HCT116 (cell line): ENCODE data around the gene INSIG2. TPM values are rescaled to one million over a fixed set of nuclear protein-coding genes. Genes with fewer than 3 reads are reported as not detected.

ENCODE experiments used
- ATAC-seq: fragments of 200-7000 bp; cut with Tn5 transposase; 2 replicates; pipeline ENCODE4 v1.9.1; 2020; ENCODE audit warnings: mild to moderate bottlenecking, moderate library complexity
- BruUV-seq: library from RNA; stranded (reverse); fragments of 400-500 nt; replicated peaks from 2 replicates; lab custom pipeline; 2021; lab: Mats Ljungman, UMichigan
- CTCF ChIA-PET: fragments of 300-600 bp; sonication (Branson Sonifier 250); formaldehyde crosslinking; loops from one replicate; lab custom pipeline; 2021; ENCODE audit warnings: antibody characterized with exemption; lab: Charles Lee
- POLR2A ChIA-PET: fragments of 300-600, 350-600 bp; sonication (Branson Sonifier 250); formaldehyde crosslinking; loops from one replicate; lab custom pipeline; 2021; ENCODE audit warnings: antibody characterized with exemption; lab: Charles Lee
- RAD21 ChIA-PET, 2 experiments: fragments of 300-600 bp; sonication (Branson Sonifier 250); formaldehyde crosslinking; loops; one replicate each; lab custom pipeline; 2023; ENCODE audit warnings: low total read pairs in 2 of 2; ENCODE audit not compliant: uncharacterized antibody in 2 of 2, unreplicated experiment in 2 of 2, low non-redundant PET in 1 of 2; lab: Charles Lee
- DNase-seq: peaks from one replicate; pipeline ENCODE4 v3.0.0-alpha.2; 2010; ENCODE audit warnings: low read depth, low spot score
- H2AFZ ChIP-seq: fragments of 200-600 bp; shearing (Covaris generic), sonication (generic); 2 replicates; pipeline ENCODE4 v1.6.1; 2017; ENCODE audit warnings: low read depth, mixed run types, mixed read lengths, antibody characterized with exemption, low read length; ENCODE audit not compliant: poor library complexity, severe bottlenecking
- H3K27ac ChIP-seq: 2 replicates; pipeline ENCODE4 v1.5.1; 2012; ENCODE audit warnings: low read depth, low read length
- H3K27me3 ChIP-seq: fragments of 200-600 bp; sonication (generic); 2 replicates; pipeline ENCODE4 v1.6.1; 2016; ENCODE audit warnings: mixed run types, low read length, mixed read lengths; ENCODE audit not compliant: insufficient read depth
- H3K36me3 ChIP-seq, 2 experiments: fragments of 200-500 bp in 1 of 2; fragments of 200-600 bp in 1 of 2; sonication (Bioruptor generic) in 1 of 2; sonication (generic) in 1 of 2; 2 replicates each; pipeline versions ENCODE4 v1.5.1 to v1.6.1; 2014 to 2016; ENCODE audit warnings: low read length in 2 of 2, inconsistent platforms in 1 of 2, mixed read lengths in 1 of 2, mixed run types in 1 of 2; ENCODE audit not compliant: insufficient read depth in 2 of 2, control insufficient read depth in 1 of 2
- H3K4me1 ChIP-seq, 2 experiments: fragments of 200-600 bp in 1 of 2; sonication (generic) in 1 of 2; 2 replicates each; pipeline versions ENCODE4 v1.5.1 to v1.6.1; 2012 to 2017; ENCODE audit warnings: low read length in 2 of 2, inconsistent platforms in 1 of 2, mild to moderate bottlenecking in 1 of 2, mixed read lengths in 1 of 2, mixed run types in 1 of 2, moderate library complexity in 1 of 2; ENCODE audit not compliant: insufficient read depth in 2 of 2, control insufficient read depth in 1 of 2
- H3K4me2 ChIP-seq: fragments of 200-600 bp; sonication (generic); 2 replicates; pipeline ENCODE4 v1.6.1; 2017; ENCODE audit warnings: mixed run types, low read length, mixed read lengths
- H3K4me3 ChIP-seq, 2 experiments: fragments of 200-600 bp in 1 of 2; sonication (generic) in 1 of 2; replicated peaks in 1 of 2; 2 replicates each; pipeline ENCODE4 v1.5.1; 2011 to 2016; ENCODE audit warnings: low read length in 2 of 2, control low read depth in 1 of 2, low read depth in 1 of 2, mild to moderate bottlenecking in 1 of 2, mixed read lengths in 1 of 2, mixed run types in 1 of 2
- H3K79me2 ChIP-seq: fragments of 200-600 bp; sonication (generic); 2 replicates; pipeline ENCODE4 v1.6.1; 2017; ENCODE audit warnings: mild to moderate bottlenecking, mixed run types, low read length, moderate library complexity, mixed read lengths; ENCODE audit not compliant: insufficient read depth
- H3K9ac ChIP-seq: fragments of 200-600 bp; sonication (generic); 2 replicates; pipeline ENCODE4 v1.6.1; 2016; ENCODE audit warnings: low read length, mixed read lengths
- H3K9me2 ChIP-seq: fragments of 200-600 bp; sonication (generic), shearing (Covaris generic); 2 replicates; pipeline ENCODE4 v1.6.1; 2017; ENCODE audit warnings: mixed run types, mild to moderate bottlenecking, moderate library complexity; ENCODE audit not compliant: insufficient read depth
- H3K9me3 ChIP-seq, 2 experiments: fragments of 200-500 bp in 1 of 2; fragments of 200-600 bp in 1 of 2; sonication (Bioruptor generic) in 1 of 2; sonication (generic) in 1 of 2; 2 replicates each; pipeline ENCODE4 v1.6.1; 2014 to 2017; ENCODE audit warnings: low read length in 2 of 2, mixed read lengths in 2 of 2, inconsistent platforms in 1 of 2, low read depth in 1 of 2, mild to moderate bottlenecking in 1 of 2, mixed run types in 1 of 2, moderate library complexity in 1 of 2; ENCODE audit not compliant: control insufficient read depth in 1 of 2, insufficient read depth in 1 of 2
- H4K20me1 ChIP-seq: fragments of 200-600 bp; sonication (generic), shearing (Covaris generic); 2 replicates; pipeline ENCODE4 v1.6.1; 2017; ENCODE audit warnings: mixed run types, mild to moderate bottlenecking, moderate library complexity; ENCODE audit not compliant: insufficient read depth
- CBX3 ChIP-seq: IDR thresholded peaks from 2 replicates; pipeline ENCODE4 v1.6.1; 2012; ENCODE audit warnings: low read depth
- CEBPB ChIP-seq: IDR thresholded peaks from 2 replicates; pipeline ENCODE4 v1.6.1; 2012; ENCODE audit warnings: low read depth
- EZH2phosphoT487 ChIP-seq: fragments of 200-600 bp; IDR thresholded peaks from 2 replicates; pipeline ENCODE4 v1.6.1; 2018; ENCODE audit warnings: antibody characterized with exemption, borderline replicate concordance
- MAX ChIP-seq: IDR thresholded peaks from 2 replicates; pipeline ENCODE4 v1.6.1; 2012
- POLR2A ChIP-seq: IDR thresholded peaks from 2 replicates; pipeline ENCODE4 v1.7.0; 2011; ENCODE audit warnings: borderline replicate concordance; ENCODE audit not compliant: insufficient read depth, insufficient read length; ENCODE audit errors: extremely low read depth
- RAD21 ChIP-seq: IDR thresholded peaks from 2 replicates; pipeline ENCODE4 v1.6.1; 2012; ENCODE audit warnings: low read depth, mild to moderate bottlenecking
- SRF ChIP-seq: IDR thresholded peaks from 2 replicates; pipeline ENCODE4 v1.6.1; 2012; ENCODE audit warnings: low read depth
- ZNF274 ChIP-seq: fragments of 200-500 bp; sonication (Bioruptor generic); IDR thresholded peaks from 2 replicates; pipeline ENCODE4 v1.6.1; 2014; ENCODE audit warnings: mild to moderate bottlenecking, low read depth, low read length, inconsistent platforms
- intact Hi-C: fragments of 100-400 bp; cut with micrococcal nuclease; formaldehyde crosslinking; loops from 2 replicates; pipeline ENCODE4 v1.10.0; 2022
- total RNA-seq: library from RNA; stranded (reverse); gene quantifications from one replicate; pipeline ENCODE4 v1.2.1, GENCODE V29; 2021; ENCODE audit not compliant: unreplicated experiment

Gene INSIG2
- total RNA-seq, 1 experiment from 2014 or later = 21.8 TPM

GRCh38 chr2:118154176-118154575 is 65.9 kb downstream of the INSIG2 start:
- ChIA-PET POLR2A (interaction anchor here (0.6 kb wide), 1 partner anchor 189 kb away, joined by 3 read pairs; no protein-coding TSS in a partner anchor), CTCF (interaction anchor here (1.0 kb wide), 1 partner anchor 108 kb away, joined by 3 read pairs; no protein-coding TSS in a partner anchor), RAD21 (no interaction called here)
- no peaks in the 10 kb centered on the region for H3K27me3 ChIP-seq
- DNase-seq = no peak
- no peaks in the 10 kb centered on the region for H4K20me1 ChIP-seq
- no peak overlapping the region for H3K9ac ChIP-seq
- BruUV-seq = no TSS peak
- TF ChIP-seq ZNF274 = no peak
- TF ChIP-seq SRF = no peak
- no peak for TF ChIP-seq CBX3
- TF ChIP-seq MAX = no peak
- TF ChIP-seq CEBPB = no peak
- TF ChIP-seq RAD21 = no peak
- TF ChIP-seq POLR2A = no peak
- no peak for TF ChIP-seq EZH2phosphoT487
- no peak overlapping the region for H3K4me3 ChIP-seq
- no peaks in the 10 kb centered on the region for H3K36me3 ChIP-seq
- no peaks in the 10 kb centered on the region for H3K9me2 ChIP-seq
- H3K4me2 ChIP-seq = no peak overlapping the region
- H2AFZ ChIP-seq = no peak overlapping the region
- no peak overlapping the region for H3K27ac ChIP-seq
- H3K79me2 ChIP-seq = no peaks in the 10 kb centered on the region
- H3K9me3 ChIP-seq = no peaks in the 10 kb centered on the region; a peak in 1 of 4 replicates
- H3K4me1 ChIP-seq = no peaks in the 10 kb centered on the region
- no peak for ATAC-seq
- intact Hi-C loops = no loop called here

Other genes starting within 250 kb of the INSIG2 start
- 18.7 TPM for gene CCDC93, start 74.4 kb upstream of the INSIG2 start, total RNA-seq